Adrenal gland (tissue), 5 donors: ENCODE measurements around the gene ANKRD40CL.

ENCODE experiments used
- CTCF ChIP-seq, 6 experiments: fragments of 450-650 bp in 4 of 6; fragments of 200-600 bp in 2 of 6; sonication (generic) in 1 of 6; IDR thresholded peaks; 1 replicate in 5 of 6; 2 replicates in 1 of 6; pipeline versions ENCODE4 v1.5.1 to v1.8.0; 2016 to 2021; ENCODE audit warnings: antibody characterized with exemption in 6 of 6, mild to moderate bottlenecking in 2 of 6, moderate library complexity in 1 of 6
- POLR2A ChIP-seq, 2 donors: fragments of 450-650 bp; IDR thresholded peaks; one replicate each; pipeline ENCODE4 v1.6.1; 2017; ENCODE audit warnings: antibody characterized with exemption in 2 of 2, mild to moderate bottlenecking in 2 of 2, moderate library complexity in 1 of 2
- donor health status: DM: no; HTN: no; CAD: no.

DNA sequence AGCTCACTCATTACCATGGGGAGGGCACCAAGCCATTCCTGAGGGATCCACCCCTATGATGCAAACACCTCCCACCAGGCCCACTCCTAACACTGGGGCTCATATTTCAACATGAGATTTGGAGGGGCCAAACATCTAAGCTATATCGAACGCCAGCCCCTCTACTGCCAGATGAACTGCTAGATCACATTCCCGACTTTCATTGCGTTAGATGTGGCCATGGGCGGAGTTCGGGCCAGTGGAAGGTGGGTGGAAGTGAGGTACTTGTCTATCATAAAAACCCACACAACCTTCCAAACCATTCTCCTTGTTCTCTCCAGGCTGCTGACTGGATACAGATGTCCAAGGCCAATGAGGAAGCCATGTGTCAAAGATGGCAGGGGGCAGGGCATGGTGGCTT, 27.0 kb upstream of the ANKRD40CL start:
- TF ChIP-seq CTCF (IDR thresholded peaks at IDR 0.05): no peak
- no peak for TF ChIP-seq POLR2A (IDR thresholded peaks at IDR 0.05)
